HG03064 (cell line): ENCODE data around the gene FCGR3B.
"Not testable (repeated sequence)": the region's sequence is repeated elsewhere in the genome, so short reads cannot be mapped to it uniquely, and the experiment has no call there.

Experiments
- ATAC-seq: cut with Tn5 transposase; IDR thresholded peaks from one replicate; pipeline ENCODE4 v1.9.1; 2021; ENCODE audit warnings: low read depth; ENCODE audit not compliant: unreplicated experiment

FCGR3B gene

GRCh38 chr1:161639203-161639602 lies 8.2 kb upstream of the FCGR3B start:
- not testable (repeated sequence) for ATAC-seq

- not testable (repeated sequence) for ATAC-seq
Measured at GRCh38 chr1:161638251-161638993, 7.4 kb upstream of the FCGR3B start.

DNA sequence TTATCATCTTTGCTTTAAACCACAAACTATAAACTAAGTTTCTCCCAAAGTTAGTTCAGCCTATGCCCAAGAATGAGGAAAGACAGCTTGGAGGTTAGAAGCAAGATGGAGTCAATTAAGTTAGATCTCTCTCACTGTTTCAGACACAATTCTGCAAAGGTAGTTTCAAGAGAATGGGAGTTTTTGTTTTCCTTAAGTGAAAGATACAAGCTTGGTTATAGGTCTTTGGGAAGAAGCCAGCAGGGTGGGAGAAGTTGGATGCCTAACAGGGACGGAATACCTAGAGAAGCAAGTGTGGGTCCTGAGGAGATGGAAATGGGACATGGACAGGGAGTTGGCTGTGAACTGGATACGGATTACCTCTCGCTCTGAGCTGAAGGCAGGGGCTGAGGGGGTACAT lies 6.0 kb upstream of the FCGR3B start:
- ATAC-seq: not testable (repeated sequence)

DNA sequence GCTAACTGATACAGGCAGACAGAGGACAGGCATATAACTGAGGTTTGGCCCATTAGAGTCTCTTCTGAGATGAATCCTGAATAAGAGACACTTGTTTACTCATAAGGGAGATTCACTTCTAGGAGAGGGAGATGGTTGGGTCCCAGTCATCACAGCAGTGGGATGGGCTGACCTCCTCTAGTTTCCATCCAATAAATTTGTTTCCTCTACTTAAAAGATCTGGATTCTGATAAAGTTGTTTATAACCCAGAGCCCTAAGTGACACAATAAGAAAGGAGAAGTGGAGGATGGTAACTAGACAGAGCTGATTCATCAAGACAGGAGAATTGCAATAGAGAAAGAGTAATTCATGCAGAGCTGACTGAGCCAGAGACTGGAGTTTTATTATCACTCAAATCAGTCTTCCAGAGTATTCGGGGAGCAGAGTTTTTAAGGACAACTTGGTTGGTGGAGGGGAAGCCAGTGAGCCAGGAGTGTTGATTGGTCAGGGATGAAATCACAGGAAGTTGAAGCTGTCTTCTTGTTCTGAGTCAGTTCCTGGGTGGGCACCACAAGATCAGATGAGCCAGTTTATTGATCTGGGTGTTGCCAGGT lies 5.3 kb upstream of the FCGR3B start:
- not testable (repeated sequence) for ATAC-seq

GRCh38 chr1:161634993-161635392 lies 4.0 kb upstream of the FCGR3B start:
- ATAC-seq: not testable (repeated sequence)

GRCh38 chr1:161630128-161630742 lies 741 bp downstream of the FCGR3B start:
- not testable (repeated sequence) for ATAC-seq

DNA sequence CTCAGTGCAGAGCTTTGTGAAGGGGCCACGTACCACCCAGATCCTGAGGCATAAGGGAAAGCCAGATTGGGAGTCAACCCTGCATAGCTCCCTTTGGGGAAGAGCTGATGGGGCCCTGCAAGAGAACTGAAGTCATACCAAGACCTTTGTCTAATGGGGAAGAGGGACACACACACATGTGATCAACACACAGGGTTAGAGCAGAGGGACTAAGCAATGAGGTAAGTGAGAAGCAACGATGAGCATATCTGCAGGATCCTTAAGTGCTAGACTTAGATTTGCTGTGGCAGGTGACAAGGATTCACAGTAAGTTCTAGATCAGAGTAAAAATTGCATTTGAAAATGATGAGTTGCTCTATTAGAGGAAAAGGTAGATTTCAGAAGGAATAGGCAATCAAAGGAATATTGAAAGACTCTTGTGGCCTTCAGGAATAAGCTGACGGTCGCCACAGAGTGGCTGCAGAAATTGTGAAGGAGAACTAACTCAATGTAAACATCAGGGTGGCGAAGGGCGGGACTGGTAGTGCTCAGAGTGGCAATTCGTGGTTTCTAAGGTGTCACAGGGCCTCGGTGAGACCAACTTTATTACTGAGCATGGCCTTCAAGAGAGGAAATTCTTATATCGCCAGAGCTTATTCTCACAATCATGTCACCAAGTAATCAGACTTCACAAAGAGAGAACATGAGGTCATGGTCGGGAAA lies 4.4 kb downstream of the FCGR3B start:
- not testable (repeated sequence) for ATAC-seq

DNA sequence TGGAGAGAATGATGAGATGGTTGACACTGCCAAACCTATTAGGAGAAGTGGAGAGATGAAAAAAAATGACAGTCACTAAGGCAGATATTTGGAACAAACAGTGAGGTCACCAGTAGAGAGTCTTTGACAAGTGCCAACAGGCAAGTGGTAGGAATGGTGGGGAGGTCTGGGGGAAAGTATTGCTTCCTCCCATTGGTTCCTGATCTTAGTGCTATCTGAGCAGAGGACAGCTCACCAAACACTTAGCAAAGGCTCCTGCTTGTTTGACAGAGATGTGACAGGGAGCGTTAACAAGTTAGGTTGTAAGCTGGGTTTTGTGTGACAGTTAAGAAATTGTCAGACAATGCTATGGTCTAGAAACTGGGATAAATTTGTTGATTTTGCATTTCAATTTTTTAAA lies 6.4 kb downstream of the FCGR3B start:
- ATAC-seq: not testable (repeated sequence)

GRCh38 chr1:161623401-161624051 lies 7.5 kb downstream of the FCGR3B start:
- ATAC-seq: not testable (repeated sequence)

DNA sequence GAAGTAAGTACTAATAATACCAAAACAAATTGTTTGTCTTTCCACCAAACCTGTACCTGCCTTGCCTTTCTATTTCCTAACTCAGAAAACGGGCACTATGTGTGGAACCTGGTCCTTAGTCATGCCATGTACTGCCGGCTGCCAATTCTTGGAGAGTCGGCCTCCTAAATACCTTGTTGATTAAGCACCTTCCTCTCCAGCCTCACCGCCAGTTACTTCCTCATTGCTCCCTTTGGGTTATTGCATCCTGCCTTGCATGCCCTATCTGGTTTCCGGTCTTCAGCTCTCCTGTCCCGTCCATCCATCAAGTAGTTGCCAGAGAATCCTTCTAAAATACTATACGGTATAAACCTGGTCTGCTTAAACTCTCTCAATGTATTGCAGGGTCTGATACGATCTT lies 8.9 kb downstream of the FCGR3B start:
- ATAC-seq: not testable (repeated sequence)

DNA sequence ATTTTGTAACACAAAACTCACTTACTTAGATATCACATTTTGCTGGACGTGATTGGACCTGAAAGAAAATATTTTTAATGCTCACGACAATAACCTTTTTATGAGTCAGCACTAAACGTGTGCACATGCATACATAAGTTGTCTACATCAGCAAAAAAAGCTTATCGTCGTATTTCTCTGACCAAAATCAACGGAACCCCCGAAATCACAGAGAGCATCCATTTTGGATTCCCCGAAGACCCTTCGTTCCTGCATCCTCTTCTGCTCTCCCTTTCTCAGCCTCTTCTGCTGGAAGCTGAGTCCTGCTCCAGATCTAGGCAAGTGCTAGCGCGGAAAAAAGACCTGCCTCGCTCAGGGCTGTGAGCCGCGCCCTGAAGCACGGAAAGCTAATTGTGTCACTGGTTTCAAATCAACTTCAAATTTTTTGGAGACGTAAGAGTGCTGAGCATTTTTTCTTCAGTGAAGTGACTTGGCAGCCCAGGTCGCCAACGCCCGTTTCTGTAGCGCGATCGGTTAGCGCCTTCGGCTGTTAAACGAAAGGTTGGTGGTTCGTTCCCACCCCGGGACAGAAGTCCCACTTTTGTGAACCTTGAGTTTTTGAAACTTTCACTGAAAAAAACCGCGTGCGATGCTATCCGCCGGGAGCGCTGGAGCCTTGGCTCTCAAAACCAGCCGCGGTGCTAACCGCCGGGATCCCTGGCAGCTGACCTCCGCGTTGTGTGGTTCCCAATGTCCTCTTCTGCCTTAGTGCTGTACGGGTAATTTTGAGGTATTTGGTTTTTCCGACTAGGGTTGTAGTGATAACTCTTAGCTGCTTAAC lies 9.6 kb downstream of the FCGR3B start:
- ATAC-seq: not testable (repeated sequence)

- not testable (repeated sequence) for ATAC-seq
Measured at GRCh38 chr1:161620399-161620798, 10.6 kb downstream of the FCGR3B start.

DNA sequence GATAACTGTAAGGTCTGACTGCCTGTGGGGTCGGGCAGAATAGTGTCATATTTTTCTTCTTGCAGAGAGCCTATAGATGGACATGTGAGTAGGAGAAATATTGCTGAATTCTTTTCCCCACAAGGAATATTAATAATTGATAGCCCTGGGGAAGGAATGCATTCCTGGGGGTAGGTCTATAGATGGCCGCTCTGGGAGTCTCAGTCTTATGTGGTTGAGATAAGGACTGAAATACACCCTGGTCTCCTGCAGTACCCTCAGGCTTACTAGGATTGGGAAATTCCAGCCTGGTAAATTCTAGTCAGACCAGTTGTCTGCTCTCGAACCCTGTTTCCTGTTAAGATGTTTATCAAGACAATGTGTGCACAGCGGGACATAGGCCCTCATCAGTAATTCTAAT lies 12.5 kb downstream of the FCGR3B start:
- not testable (repeated sequence) for ATAC-seq

DNA sequence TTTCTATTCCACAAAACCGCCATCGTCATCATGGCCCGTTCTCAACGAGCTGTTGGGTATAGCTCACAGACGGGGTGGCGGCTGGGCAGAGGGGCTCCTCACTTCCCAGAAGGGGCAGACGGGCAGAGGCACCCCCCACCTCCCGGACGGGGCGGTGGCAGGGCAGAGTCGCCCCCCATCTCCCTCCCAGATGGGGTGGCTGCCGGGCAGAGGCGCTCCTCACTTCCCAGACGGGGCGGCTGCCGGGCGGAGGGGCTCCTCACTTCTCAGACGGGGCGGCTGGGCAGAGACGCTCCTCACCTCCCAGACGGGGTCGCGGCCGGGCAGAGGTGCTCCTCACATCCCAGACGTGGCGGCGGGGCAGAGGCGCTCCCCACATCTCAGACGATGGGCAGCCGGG lies 14.6 kb downstream of the FCGR3B start:
- ATAC-seq: not testable (repeated sequence)

GRCh38 chr1:161613142-161613514 lies 17.8 kb downstream of the FCGR3B start:
- not testable (repeated sequence) for ATAC-seq

GRCh38 chr1:161612322-161613141 lies 18.4 kb downstream of the FCGR3B start:
- peak; percentile 83 for ATAC-seq

- ATAC-seq: not testable (repeated sequence)
Measured at GRCh38 chr1:161611866-161612321, 19.1 kb downstream of the FCGR3B start.

GRCh38 chr1:161610198-161610597 lies 20.8 kb downstream of the FCGR3B start:
- not testable (repeated sequence) for ATAC-seq
